ENCODE measurements around the gene UBE2N. TPM values are rescaled to one million over a fixed set of nuclear protein-coding genes. Genes with fewer than 3 reads are reported as not detected.
"Not testable (repeated sequence)": the region's sequence is repeated elsewhere in the genome, so short reads cannot be mapped to it uniquely, and the experiment has no call there.

Gene UBE2N
- total RNA-seq, 2 donors from 2014 or later = 49.0 to 71.5 TPM

- no peak for TF ChIP-seq CTCF (IDR thresholded peaks at IDR 0.05)
- TF ChIP-seq POLR2A (IDR thresholded peaks at IDR 0.05) = no peak
- no peak for TF ChIP-seq POLR2AphosphoS5 (IDR thresholded peaks at IDR 0.05)
- 55% methylated on average over 5 of the region's 5 CpGs for WGBS
- intact Hi-C loops (cut with DNase I) = no loop called here
- Histone ChIP-seq H3K27me3 (replicated peaks; ENCODE audit: insufficient read depth) (no peaks in the 10 kb centered on the region), H3K27ac (no peak overlapping the region), H3K9me3 (no peaks in the 10 kb centered on the region), H3K4me3 (no peak overlapping the region), H3K4me1 (replicated peaks) (peaks cover 7% of the 10 kb centered on the region), H3K36me3 (no peaks in the 10 kb centered on the region)
- no peak for DNase-seq (ENCODE audit: low spot score)
Measured at GRCh38 chr12:93390031-93390430, 51.7 kb downstream of the UBE2N start.

GRCh38 chr12:93387780-93388179 is 54.0 kb downstream of the UBE2N start:
- DNase-seq (ENCODE audit: low spot score) = no peak
- Histone ChIP-seq H3K36me3 (no peaks in the 10 kb centered on the region), H3K27ac (no peak overlapping the region), H3K27me3 (replicated peaks; ENCODE audit: insufficient read depth) (no peaks in the 10 kb centered on the region), H3K4me1 (replicated peaks) (peaks cover 7% of the 10 kb centered on the region), H3K4me3 (no peak overlapping the region), H3K9me3 (no peaks in the 10 kb centered on the region)
- no peak for TF ChIP-seq POLR2AphosphoS5 (IDR thresholded peaks at IDR 0.05)
- no peak for TF ChIP-seq POLR2A (IDR thresholded peaks at IDR 0.05)
- TF ChIP-seq CTCF (IDR thresholded peaks at IDR 0.05) = no peak
- 82% methylated on average over 2 of the region's 2 CpGs for WGBS
- intact Hi-C loops (cut with DNase I) = loop anchor here (10.0 kb wide), 1 partner anchor 363 kb away; no protein-coding TSS in a partner anchor

GRCh38 chr12:93381976-93382437 is 59.7 kb downstream of the UBE2N start:
- not testable (repeated sequence) for H3K27me3 ChIP-seq (replicated peaks; ENCODE audit: insufficient read depth); H3K36me3 ChIP-seq; DNase-seq (ENCODE audit: low spot score); H3K4me1 ChIP-seq (replicated peaks); H3K9me3 ChIP-seq
- peak overlapping the region; percentile 1 to 87 for H3K4me3 ChIP-seq
- peak overlapping the region; percentile 94 to 97 for H3K27ac ChIP-seq
- intact Hi-C loops (cut with DNase I) = loop anchor here (10.0 kb wide), 1 partner anchor 357 kb away; no protein-coding TSS in a partner anchor
- WGBS = 69% methylated on average over 5 of the region's 5 CpGs

- peak overlapping the region; percentile 94 to 97 for H3K27ac ChIP-seq
- H3K36me3 ChIP-seq = no peaks in the 10 kb centered on the region
- H3K9me3 ChIP-seq = no peaks in the 10 kb centered on the region
- H3K4me1 ChIP-seq (replicated peaks) = no peaks in the 10 kb centered on the region
- 25% methylated on average over 5 of the region's 5 CpGs for WGBS
- no peak for TF ChIP-seq POLR2AphosphoS5 (IDR thresholded peaks at IDR 0.05)
- no peak for TF ChIP-seq POLR2A (IDR thresholded peaks at IDR 0.05)
- TF ChIP-seq CTCF (IDR thresholded peaks at IDR 0.05) = no peak
- peak overlapping the region; percentile 87 to 93 for H3K4me3 ChIP-seq
- intact Hi-C loops (cut with DNase I) = loop anchor here (10.0 kb wide), 1 partner anchor 357 kb away; no protein-coding TSS in a partner anchor
- H3K27me3 ChIP-seq (replicated peaks; ENCODE audit: insufficient read depth) = no peaks in the 10 kb centered on the region
- DNase-seq (ENCODE audit: low spot score) = no peak
Measured at GRCh38 chr12:93381161-93381975, 60.4 kb downstream of the UBE2N start.

- Histone ChIP-seq H3K36me3 (no peaks in the 10 kb centered on the region), H3K27me3 (replicated peaks; ENCODE audit: insufficient read depth) (no peaks in the 10 kb centered on the region), H3K4me3 (peak overlapping the region; percentile 87 to 93), H3K27ac (peak overlapping the region; percentile 94 to 97), H3K4me1 (replicated peaks) (no peaks in the 10 kb centered on the region), H3K9me3 (no peaks in the 10 kb centered on the region)
- intact Hi-C loops (cut with DNase I) = loop anchor here (10.0 kb wide), 1 partner anchor 356 kb away; no protein-coding TSS in a partner anchor
- 9% methylated on average over 2 of the region's 2 CpGs for WGBS
- DNase-seq (ENCODE audit: low spot score) = no peak
- TF ChIP-seq POLR2A (IDR thresholded peaks at IDR 0.05) (no peak), CTCF (IDR thresholded peaks at IDR 0.05) (peak in 3 of 4 experiments; percentile 30 to 47 (median 42)), POLR2AphosphoS5 (IDR thresholded peaks at IDR 0.05) (peak; percentile 29)
Measured at GRCh38 chr12:93380480-93381121, 61.1 kb downstream of the UBE2N start.

All from prostate gland (tissue), 2 donors.